ENCODE data around the gene CCDC38. TPM values are rescaled to one million over a fixed set of nuclear protein-coding genes. Genes with fewer than 3 reads are reported as not detected.

CCDC38 gene
- total RNA-seq, 1 donor, result under 0.01 TPM

DNA sequence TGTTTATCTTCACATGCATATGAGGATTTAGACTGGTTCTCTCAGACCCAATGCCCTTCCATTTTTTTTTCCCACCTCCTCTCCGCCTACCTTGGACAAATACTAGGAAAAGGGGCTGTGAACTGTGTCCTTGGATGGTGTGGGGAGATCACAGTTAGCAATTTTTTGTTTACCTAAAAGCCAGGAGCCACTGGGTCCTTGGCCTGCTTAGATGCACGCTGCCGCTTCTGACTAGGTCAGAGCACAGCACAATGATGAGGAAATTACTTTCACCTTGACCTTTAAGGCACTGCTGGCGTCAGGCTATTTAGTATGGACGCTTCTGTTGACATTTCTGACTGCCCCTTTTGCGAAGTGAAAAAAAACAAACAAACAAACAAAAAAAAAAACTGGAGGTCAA is 1.9 kb downstream of the CCDC38 start:
- Histone ChIP-seq H3K27ac (ENCODE audit: low read depth, low read length) (no peak overlapping the region), H3K79me2 (ENCODE audit: insufficient read depth, low read length) (no peaks in the 10 kb centered on the region), H3K27me3 (ENCODE audit: insufficient read depth, low read length) (no peaks in the 10 kb centered on the region), H3K4me1 (ENCODE audit: insufficient read depth, low read length) (peaks cover 3% of the 10 kb centered on the region), H4K20me1 (ENCODE audit: insufficient read depth, low read length) (no peaks in the 10 kb centered on the region), H3K4me3 (ENCODE audit: insufficient read depth, low read length) (no peak overlapping the region), H3K4me2 (ENCODE audit: insufficient read depth, low read length) (no peak overlapping the region), H2AFZ (ENCODE audit: low read length) (no peak overlapping the region), H3K9me3 (ENCODE audit: low read depth, low read length) (no peaks in the 10 kb centered on the region), H3K36me3 (ENCODE audit: insufficient read depth, low read length) (no peaks in the 10 kb centered on the region)
- TF ChIP-seq, protein P1, sequence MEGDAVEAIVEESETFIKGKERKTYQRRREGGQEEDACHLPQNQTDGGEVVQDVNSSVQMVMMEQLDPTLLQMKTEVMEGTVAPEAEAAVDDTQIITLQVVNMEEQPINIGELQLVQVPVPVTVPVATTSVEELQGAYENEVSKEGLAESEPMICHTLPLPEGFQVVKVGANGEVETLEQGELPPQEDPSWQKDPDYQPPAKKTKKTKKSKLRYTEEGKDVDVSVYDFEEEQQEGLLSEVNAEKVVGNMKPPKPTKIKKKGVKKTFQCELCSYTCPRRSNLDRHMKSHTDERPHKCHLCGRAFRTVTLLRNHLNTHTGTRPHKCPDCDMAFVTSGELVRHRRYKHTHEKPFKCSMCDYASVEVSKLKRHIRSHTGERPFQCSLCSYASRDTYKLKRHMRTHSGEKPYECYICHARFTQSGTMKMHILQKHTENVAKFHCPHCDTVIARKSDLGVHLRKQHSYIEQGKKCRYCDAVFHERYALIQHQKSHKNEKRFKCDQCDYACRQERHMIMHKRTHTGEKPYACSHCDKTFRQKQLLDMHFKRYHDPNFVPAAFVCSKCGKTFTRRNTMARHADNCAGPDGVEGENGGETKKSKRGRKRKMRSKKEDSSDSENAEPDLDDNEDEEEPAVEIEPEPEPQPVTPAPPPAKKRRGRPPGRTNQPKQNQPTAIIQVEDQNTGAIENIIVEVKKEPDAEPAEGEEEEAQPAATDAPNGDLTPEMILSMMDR (IDR thresholded peaks at IDR 0.05; ENCODE audit: extremely low read depth, low read depth, low read length), result no peak
- no peak for DNase-seq (ENCODE audit: insufficient read length, low spot score, missing footprints)

DNA sequence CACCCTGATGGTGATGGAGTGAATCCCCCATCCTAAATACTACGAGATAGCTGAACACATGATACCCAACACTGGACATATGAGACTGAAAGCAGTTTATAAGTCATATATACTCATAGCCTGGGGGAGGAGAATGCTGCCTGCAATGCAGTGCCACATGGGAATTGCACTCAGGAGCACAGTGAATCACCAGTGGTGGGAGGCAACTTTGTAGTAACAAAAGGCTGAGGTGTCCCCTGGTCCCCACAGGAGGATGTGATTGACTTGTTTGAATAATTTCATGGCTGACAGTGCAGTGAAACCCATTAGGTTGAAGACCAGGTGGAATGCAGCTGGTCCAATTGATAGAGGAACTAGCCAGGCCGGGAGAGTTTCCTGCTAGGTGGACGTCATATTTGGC is 20.2 kb downstream of the CCDC38 start:
- Histone ChIP-seq H3K4me1 (ENCODE audit: insufficient read depth, low read length) (peaks cover 8% of the 10 kb centered on the region), H3K9me3 (ENCODE audit: low read depth, low read length) (no peaks in the 10 kb centered on the region), H3K27me3 (ENCODE audit: insufficient read depth, low read length) (peaks cover 3% of the 10 kb centered on the region), H3K4me2 (ENCODE audit: insufficient read depth, low read length) (peak overlapping the region; percentile 29), H3K36me3 (ENCODE audit: insufficient read depth, low read length) (no peaks in the 10 kb centered on the region), H3K79me2 (ENCODE audit: insufficient read depth, low read length) (no peaks in the 10 kb centered on the region), H4K20me1 (ENCODE audit: insufficient read depth, low read length) (no peaks in the 10 kb centered on the region), H2AFZ (ENCODE audit: low read length) (peak overlapping the region; percentile 41), H3K4me3 (ENCODE audit: insufficient read depth, low read length) (no peak overlapping the region), H3K27ac (ENCODE audit: low read depth, low read length) (no peak overlapping the region)
- peak; percentile 91 for DNase-seq (ENCODE audit: insufficient read length, low spot score, missing footprints)
- TF ChIP-seq, protein P1 (IDR thresholded peaks at IDR 0.05; ENCODE audit: extremely low read depth, low read depth, low read length), result no peak

DNA sequence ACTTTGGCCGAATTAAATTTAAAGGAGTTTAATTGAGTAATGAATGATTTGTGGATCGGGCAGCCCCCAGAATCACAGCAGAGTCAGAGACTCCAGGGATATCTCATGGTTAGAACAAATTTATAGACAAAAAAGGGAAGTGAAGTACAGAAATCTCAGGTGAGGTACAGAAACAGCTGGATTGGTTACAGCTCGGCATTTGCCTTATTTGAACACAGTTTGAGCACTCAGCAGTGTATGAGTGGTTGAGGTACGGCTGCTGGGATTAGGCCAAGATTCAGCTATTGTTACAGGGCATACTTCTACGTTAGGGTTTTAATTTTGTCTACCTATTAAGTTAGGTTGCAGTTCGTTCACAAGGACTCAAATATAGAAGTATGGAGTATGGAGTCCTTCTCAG is 23.3 kb downstream of the CCDC38 start:
- Histone ChIP-seq H4K20me1 (ENCODE audit: insufficient read depth, low read length) (no peaks in the 10 kb centered on the region), H3K27me3 (ENCODE audit: insufficient read depth, low read length) (peaks cover 25% of the 10 kb centered on the region), H3K79me2 (ENCODE audit: insufficient read depth, low read length) (no peaks in the 10 kb centered on the region), H3K4me1 (ENCODE audit: insufficient read depth, low read length) (peaks cover 8% of the 10 kb centered on the region), H2AFZ (ENCODE audit: low read length) (no peak overlapping the region), H3K4me2 (ENCODE audit: insufficient read depth, low read length) (no peak overlapping the region), H3K36me3 (ENCODE audit: insufficient read depth, low read length) (no peaks in the 10 kb centered on the region), H3K9me3 (ENCODE audit: low read depth, low read length) (no peaks in the 10 kb centered on the region), H3K27ac (ENCODE audit: low read depth, low read length) (no peak overlapping the region), H3K4me3 (ENCODE audit: insufficient read depth, low read length) (no peak overlapping the region)
- no peak for DNase-seq (ENCODE audit: insufficient read length, low spot score, missing footprints)
- TF ChIP-seq, protein P1 (IDR thresholded peaks at IDR 0.05; ENCODE audit: extremely low read depth, low read depth, low read length), result no peak

DNA sequence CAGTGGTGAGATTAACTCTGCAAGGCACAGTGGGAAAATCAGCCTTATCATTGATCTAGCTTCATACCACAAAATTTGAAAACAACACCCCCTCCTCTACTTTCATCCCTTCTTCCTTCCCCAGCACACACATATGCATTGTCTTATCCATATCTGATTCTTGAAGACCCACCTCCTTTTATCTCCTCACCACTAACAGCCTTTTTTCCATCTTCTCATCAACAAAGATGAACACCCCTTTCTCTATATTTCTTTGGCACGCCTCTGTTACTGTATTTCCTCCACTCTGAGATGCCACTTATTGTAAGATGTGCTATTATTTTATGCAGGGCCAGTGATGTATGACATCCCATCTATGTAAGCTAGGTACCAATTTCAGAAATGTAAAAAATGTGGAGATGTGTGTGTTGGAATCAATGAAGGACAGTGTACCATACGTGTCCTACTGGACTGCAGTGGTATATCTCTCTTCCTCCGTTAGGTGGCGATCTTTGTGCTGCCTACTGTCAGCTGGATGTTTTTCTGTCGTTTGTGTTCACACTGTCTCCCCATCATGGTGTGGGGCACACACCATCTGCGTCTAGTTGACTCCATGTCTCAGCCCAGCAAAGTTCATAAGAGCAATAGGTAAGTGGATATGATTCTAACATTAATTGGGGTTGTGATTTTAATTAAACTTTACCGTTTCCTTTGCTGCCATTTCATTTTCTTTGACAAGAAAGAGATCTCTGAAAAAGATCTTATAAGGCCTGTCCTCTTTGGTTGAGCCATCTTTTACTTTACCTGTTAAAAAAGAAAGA is 24.0 kb downstream of the CCDC38 start:
- no peaks in the 10 kb centered on the region for H3K9me3 ChIP-seq (ENCODE audit: low read depth, low read length)
- H3K4me1 ChIP-seq (ENCODE audit: insufficient read depth, low read length), result peaks cover 8% of the 10 kb centered on the region
- no peak overlapping the region for H2AFZ ChIP-seq (ENCODE audit: low read length)
- TF ChIP-seq, protein P1 (IDR thresholded peaks at IDR 0.05; ENCODE audit: extremely low read depth, low read depth, low read length), result peak; percentile 93
- no peaks in the 10 kb centered on the region for H4K20me1 ChIP-seq (ENCODE audit: insufficient read depth, low read length)
- no peaks in the 10 kb centered on the region for H3K79me2 ChIP-seq (ENCODE audit: insufficient read depth, low read length)
- no peak overlapping the region for H3K27ac ChIP-seq (ENCODE audit: low read depth, low read length)
- no peak overlapping the region for H3K4me3 ChIP-seq (ENCODE audit: insufficient read depth, low read length)
- DNase-seq (ENCODE audit: insufficient read length, low spot score, missing footprints), result peak; percentile 71
- H3K36me3 ChIP-seq (ENCODE audit: insufficient read depth, low read length), result no peaks in the 10 kb centered on the region
- peaks cover 25% of the 10 kb centered on the region for H3K27me3 ChIP-seq (ENCODE audit: insufficient read depth, low read length)
- H3K4me2 ChIP-seq (ENCODE audit: insufficient read depth, low read length), result no peak overlapping the region
